ENCODE measurements around the gene ADISSP. TPM values are rescaled to one million over a fixed set of nuclear protein-coding genes. Genes with fewer than 3 reads are reported as not detected.

ADISSP gene
- total and polyA plus RNA-seq, 2 of the 13 experiments (the other 11 are each of a cell fraction or from before 2014, with no cell fraction given), result 38.3 to 90.6 TPM

- TF ChIP-seq, protein P1, sequence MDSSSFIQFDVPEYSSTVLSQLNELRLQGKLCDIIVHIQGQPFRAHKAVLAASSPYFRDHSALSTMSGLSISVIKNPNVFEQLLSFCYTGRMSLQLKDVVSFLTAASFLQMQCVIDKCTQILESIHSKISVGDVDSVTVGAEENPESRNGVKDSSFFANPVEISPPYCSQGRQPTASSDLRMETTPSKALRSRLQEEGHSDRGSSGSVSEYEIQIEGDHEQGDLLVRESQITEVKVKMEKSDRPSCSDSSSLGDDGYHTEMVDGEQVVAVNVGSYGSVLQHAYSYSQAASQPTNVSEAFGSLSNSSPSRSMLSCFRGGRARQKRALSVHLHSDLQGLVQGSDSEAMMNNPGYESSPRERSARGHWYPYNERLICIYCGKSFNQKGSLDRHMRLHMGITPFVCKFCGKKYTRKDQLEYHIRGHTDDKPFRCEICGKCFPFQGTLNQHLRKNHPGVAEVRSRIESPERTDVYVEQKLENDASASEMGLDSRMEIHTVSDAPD (CRISPR knock-in tag; IDR thresholded peaks at IDR 0.05), result no peak
- TF ChIP-seq ZNF329 (CRISPR knock-in tag; IDR thresholded peaks at IDR 0.05; ENCODE audit: low read depth), result no peak; the same call in 1 of the 2 replicates
- TF ChIP-seq ZNF563 (CRISPR knock-in tag; IDR thresholded peaks at IDR 0.05), result peak; percentile 35; the same call in 1 of the 2 replicates
- TF ChIP-seq STAT6 (CRISPR knock-in tag; IDR thresholded peaks at IDR 0.05; ENCODE audit: borderline replicate concordance), result no peak
- no peak for TF ChIP-seq ATF6 (CRISPR knock-in tag; conservative IDR thresholded peaks at IDR 0.05)
- no peak for TF ChIP-seq NFE2 (CRISPR knock-in tag; IDR thresholded peaks at IDR 0.05)
- peak; percentile 45; the same call in 1 of the 2 replicates for TF ChIP-seq ATAD3A (CRISPR knock-in tag; IDR thresholded peaks at IDR 0.05)
- 0 out of 2 replicates have a peak, but pooled peaks have one; percentile 55 for TF ChIP-seq CREBL2 (CRISPR knock-in tag; IDR thresholded peaks at IDR 0.05; ENCODE audit: borderline replicate concordance)
- TF ChIP-seq NFE2L1 (CRISPR knock-in tag; IDR thresholded peaks at IDR 0.05; ENCODE audit: borderline replicate concordance), result no peak
- TF ChIP-seq ZNF614 (CRISPR knock-in tag; IDR thresholded peaks at IDR 0.05; ENCODE audit: borderline replicate concordance), result no peak
- TF ChIP-seq ZNF7 (CRISPR knock-in tag; IDR thresholded peaks at IDR 0.05), result no peak
- TF ChIP-seq, protein P2, sequence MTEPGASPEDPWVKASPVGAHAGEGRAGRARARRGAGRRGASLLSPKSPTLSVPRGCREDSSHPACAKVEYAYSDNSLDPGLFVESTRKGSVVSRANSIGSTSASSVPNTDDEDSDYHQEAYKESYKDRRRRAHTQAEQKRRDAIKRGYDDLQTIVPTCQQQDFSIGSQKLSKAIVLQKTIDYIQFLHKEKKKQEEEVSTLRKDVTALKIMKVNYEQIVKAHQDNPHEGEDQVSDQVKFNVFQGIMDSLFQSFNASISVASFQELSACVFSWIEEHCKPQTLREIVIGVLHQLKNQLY (CRISPR knock-in tag; IDR thresholded peaks at IDR 0.05), result no peak
- no peak for TF ChIP-seq BHLHE40 (IDR thresholded peaks at IDR 0.05; ENCODE audit: low read length)
- no peak for TF ChIP-seq YEATS4 (CRISPR knock-in tag; IDR thresholded peaks at IDR 0.05; ENCODE audit: borderline replicate concordance)
- TF ChIP-seq TOE1 (CRISPR knock-in tag; IDR thresholded peaks at IDR 0.05), result no peak
- TF ChIP-seq, protein P3, sequence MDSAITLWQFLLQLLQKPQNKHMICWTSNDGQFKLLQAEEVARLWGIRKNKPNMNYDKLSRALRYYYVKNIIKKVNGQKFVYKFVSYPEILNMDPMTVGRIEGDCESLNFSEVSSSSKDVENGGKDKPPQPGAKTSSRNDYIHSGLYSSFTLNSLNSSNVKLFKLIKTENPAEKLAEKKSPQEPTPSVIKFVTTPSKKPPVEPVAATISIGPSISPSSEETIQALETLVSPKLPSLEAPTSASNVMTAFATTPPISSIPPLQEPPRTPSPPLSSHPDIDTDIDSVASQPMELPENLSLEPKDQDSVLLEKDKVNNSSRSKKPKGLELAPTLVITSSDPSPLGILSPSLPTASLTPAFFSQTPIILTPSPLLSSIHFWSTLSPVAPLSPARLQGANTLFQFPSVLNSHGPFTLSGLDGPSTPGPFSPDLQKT (CRISPR knock-in tag; IDR thresholded peaks at IDR 0.05; ENCODE audit: borderline replicate concordance), result no peak
- TF ChIP-seq, protein P4, sequence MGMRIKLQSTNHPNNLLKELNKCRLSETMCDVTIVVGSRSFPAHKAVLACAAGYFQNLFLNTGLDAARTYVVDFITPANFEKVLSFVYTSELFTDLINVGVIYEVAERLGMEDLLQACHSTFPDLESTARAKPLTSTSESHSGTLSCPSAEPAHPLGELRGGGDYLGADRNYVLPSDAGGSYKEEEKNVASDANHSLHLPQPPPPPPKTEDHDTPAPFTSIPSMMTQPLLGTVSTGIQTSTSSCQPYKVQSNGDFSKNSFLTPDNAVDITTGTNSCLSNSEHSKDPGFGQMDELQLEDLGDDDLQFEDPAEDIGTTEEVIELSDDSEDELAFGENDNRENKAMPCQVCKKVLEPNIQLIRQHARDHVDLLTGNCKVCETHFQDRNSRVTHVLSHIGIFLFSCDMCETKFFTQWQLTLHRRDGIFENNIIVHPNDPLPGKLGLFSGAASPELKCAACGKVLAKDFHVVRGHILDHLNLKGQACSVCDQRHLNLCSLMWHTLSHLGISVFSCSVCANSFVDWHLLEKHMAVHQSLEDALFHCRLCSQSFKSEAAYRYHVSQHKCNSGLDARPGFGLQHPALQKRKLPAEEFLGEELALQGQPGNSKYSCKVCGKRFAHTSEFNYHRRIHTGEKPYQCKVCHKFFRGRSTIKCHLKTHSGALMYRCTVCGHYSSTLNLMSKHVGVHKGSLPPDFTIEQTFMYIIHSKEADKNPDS (CRISPR knock-in tag; IDR thresholded peaks at IDR 0.05), result no peak
- TF ChIP-seq ATF3 (CRISPR knock-in tag; IDR thresholded peaks at IDR 0.05), result no peak
Observed at GRCh38 chr20:3786126-3786484, 18.6 kb upstream of the ADISSP start (continued).

Measured in HepG2 (cell line).